Fibroblast of lung (primary cell): ENCODE results near the gene LPXN. TPM values are rescaled to one million over a fixed set of nuclear protein-coding genes. Genes with fewer than 3 reads are reported as not detected.

ENCODE experiments used
- DNase-seq, 2 donors: peaks; one replicate each; pipeline versions ENCODE4 v3.0.0 to v3.0.0-alpha.2; 2010; ENCODE audit warnings: low read depth in 2 of 2
- H2AFZ ChIP-seq: 2 replicates; pipeline ENCODE4 v1.5.1; 2012; ENCODE audit warnings: low read length, control low read depth, inconsistent platforms
- H3K27ac ChIP-seq: 2 replicates; pipeline ENCODE4 v1.5.1; 2011; ENCODE audit warnings: low read length, control low read depth; ENCODE audit not compliant: insufficient read depth
- H3K27me3 ChIP-seq: 2 replicates; pipeline ENCODE4 v1.5.1; 2011; ENCODE audit warnings: mild to moderate bottlenecking, low read length; ENCODE audit not compliant: control insufficient read depth, insufficient read depth
- H3K36me3 ChIP-seq: 2 replicates; pipeline ENCODE4 v1.5.1; 2011; ENCODE audit warnings: low read length; ENCODE audit not compliant: control insufficient read depth, insufficient read depth
- H3K4me1 ChIP-seq: 2 replicates; pipeline ENCODE4 v1.5.1; 2011; ENCODE audit warnings: low read length; ENCODE audit not compliant: control insufficient read depth, insufficient read depth; ENCODE audit errors: extremely low read depth
- H3K4me2 ChIP-seq: 2 replicates; pipeline ENCODE4 v1.5.1; 2011; ENCODE audit warnings: low read length, control low read depth; ENCODE audit not compliant: insufficient read depth; ENCODE audit errors: extremely low read depth
- H3K4me3 ChIP-seq, 4 experiments: fragments of 200-600 bp in 1 of 4; sonication (generic) in 1 of 4; replicated peaks in 1 of 4; 2 replicates each; pipeline ENCODE4 v1.5.1; 2011 to 2016; ENCODE audit warnings: low read length in 4 of 4, low read depth in 3 of 4, mild to moderate bottlenecking in 3 of 4, control low read depth in 2 of 4, inconsistent platforms in 1 of 4, mixed read lengths in 1 of 4; ENCODE audit not compliant: insufficient read depth in 1 of 4; ENCODE audit errors: control extremely low read depth in 1 of 4
- H3K79me2 ChIP-seq: 2 replicates; pipeline ENCODE4 v1.5.1; 2012; ENCODE audit warnings: mild to moderate bottlenecking, low read length, inconsistent platforms; ENCODE audit not compliant: control insufficient read depth, insufficient read depth
- H3K9ac ChIP-seq: 2 replicates; pipeline ENCODE4 v1.5.1; 2011; ENCODE audit warnings: mild to moderate bottlenecking, low read length, control low read depth; ENCODE audit not compliant: insufficient read depth
- H3K9me3 ChIP-seq: 2 replicates; pipeline ENCODE4 v1.5.1; 2012; ENCODE audit warnings: low read depth, low read length; ENCODE audit not compliant: control insufficient read depth, insufficient read depth
- H4K20me1 ChIP-seq: 2 replicates; pipeline ENCODE4 v1.5.1; 2011; ENCODE audit warnings: low read length; ENCODE audit not compliant: control insufficient read depth, insufficient read depth; ENCODE audit errors: extremely low read depth
- CTCF ChIP-seq, 2 donors: IDR thresholded peaks in 1 of 2; conservative IDR thresholded peaks in 1 of 2; 1 replicate in 1 of 2; 2 replicates in 1 of 2; pipeline ENCODE4 v1.5.1; 2011 to 2012; ENCODE audit warnings: low read length in 2 of 2, control low read depth in 1 of 2, inconsistent platforms in 1 of 2, low read depth in 1 of 2, mild to moderate bottlenecking in 1 of 2
- EZH2 ChIP-seq: IDR thresholded peaks from 2 replicates; pipeline ENCODE4 v1.5.1; 2012; ENCODE audit warnings: low read length, control low read depth, mild to moderate bottlenecking; ENCODE audit errors: missing control alignments
- polyA plus RNA-seq, 2 donors: library from polyadenylated mRNA; depleted of rRNA in 1 of 2; stranded (reverse) in 1 of 2; unstranded in 1 of 2; fragments of >200 nt; gene quantifications; 2 replicates each; pipeline ENCODE4 v1.2.1, GENCODE V29; 2011 to 2012; ENCODE audit warnings: missing spikeins in 1 of 2
- total RNA-seq: library from RNA; depleted of rRNA; stranded (reverse); fragments of >200 nt; gene quantifications from 2 replicates; pipeline ENCODE4 v1.2.1, GENCODE V29; 2014

The LPXN gene
- total and polyA plus RNA-seq, 2 donors (not counting 1 experiment from before 2014, with no cell fraction given): 8.6 to 9.2 TPM

DNA sequence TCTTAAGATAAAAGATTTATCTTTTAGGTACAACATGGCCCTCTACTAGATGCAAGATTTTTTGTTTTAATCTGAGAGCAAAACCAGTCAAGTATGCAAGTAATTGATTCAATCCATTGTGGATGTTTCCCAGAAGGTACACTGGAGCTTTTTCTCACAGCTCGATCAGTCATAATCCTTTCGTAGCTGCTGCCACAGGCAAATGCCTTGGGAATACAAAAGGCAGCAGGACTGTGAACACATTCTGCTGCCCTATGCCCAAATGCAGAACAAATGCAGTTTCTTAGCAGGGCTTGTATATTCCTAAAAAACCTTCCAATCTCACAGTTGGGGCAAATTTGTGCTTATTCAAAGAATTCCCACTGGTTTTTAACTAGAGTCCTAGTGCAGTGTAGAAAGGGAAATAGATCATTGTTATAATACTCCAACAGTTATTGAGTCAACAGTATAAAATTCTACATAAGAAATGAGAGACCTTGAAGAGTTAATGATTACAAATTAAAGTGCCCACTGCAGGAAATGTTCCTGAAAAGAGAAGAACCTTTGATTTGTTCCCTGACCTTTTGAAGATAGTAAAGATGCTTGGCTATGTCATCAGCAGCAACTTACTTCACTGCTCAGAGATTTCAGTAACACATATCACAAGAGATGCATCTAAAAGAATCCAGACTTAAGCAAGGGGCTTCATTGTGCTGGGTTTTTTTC lies 14.1 kb downstream of the LPXN start:
- no peak overlapping the region for H3K27ac ChIP-seq
- no peaks in the 10 kb centered on the region for H3K27me3 ChIP-seq
- H3K4me3 ChIP-seq: no peak overlapping the region
- H3K4me1 ChIP-seq: no peaks in the 10 kb centered on the region
- no peaks in the 10 kb centered on the region for H3K9me3 ChIP-seq
- no peak overlapping the region for H3K4me2 ChIP-seq
- H3K9ac ChIP-seq: no peak overlapping the region
- DNase-seq: no peak
- no peak for TF ChIP-seq EZH2
- TF ChIP-seq CTCF (conservative IDR thresholded peaks at IDR 0.05 in 1 of 2, IDR thresholded peaks at IDR 0.05 in 1 of 2; ENCODE audit: low read depth in 1 of 2, low read length in 2 of 2): no peak
- H3K79me2 ChIP-seq: no peaks in the 10 kb centered on the region
- H3K36me3 ChIP-seq: no peaks in the 10 kb centered on the region
- H4K20me1 ChIP-seq: no peaks in the 10 kb centered on the region
- no peak overlapping the region for H2AFZ ChIP-seq

- Histone ChIP-seq H3K27me3 (no peaks in the 10 kb centered on the region), H2AFZ (no peak overlapping the region), H3K4me3 (no peak overlapping the region), H3K4me1 (no peaks in the 10 kb centered on the region), H3K79me2 (no peaks in the 10 kb centered on the region), H3K27ac (no peak overlapping the region), H3K9me3 (no peaks in the 10 kb centered on the region), H4K20me1 (no peaks in the 10 kb centered on the region), H3K9ac (no peak overlapping the region), H3K4me2 (no peak overlapping the region), H3K36me3 (no peaks in the 10 kb centered on the region)
- no peak for TF ChIP-seq CTCF (conservative IDR thresholded peaks at IDR 0.05 in 1 of 2, IDR thresholded peaks at IDR 0.05 in 1 of 2; ENCODE audit: low read depth in 1 of 2, low read length in 2 of 2)
- no peak for TF ChIP-seq EZH2
- DNase-seq: no peak
These were observed 14.8 kb downstream of the LPXN start for GRCh38 chr11:58560842-58561241.

- Histone ChIP-seq H3K79me2 (no peaks in the 10 kb centered on the region), H3K9ac (no peak overlapping the region), H3K4me2 (no peak overlapping the region), H3K9me3 (no peaks in the 10 kb centered on the region), H3K4me3 (no peak overlapping the region), H3K27ac (no peak overlapping the region), H3K4me1 (no peaks in the 10 kb centered on the region), H2AFZ (no peak overlapping the region), H3K36me3 (peaks cover 4% of the 10 kb centered on the region), H3K27me3 (no peaks in the 10 kb centered on the region), H4K20me1 (no peaks in the 10 kb centered on the region)
- TF ChIP-seq CTCF (conservative IDR thresholded peaks at IDR 0.05 in 1 of 2, IDR thresholded peaks at IDR 0.05 in 1 of 2; ENCODE audit: low read depth in 1 of 2, low read length in 2 of 2) (no peak), EZH2 (no peak)
- no peak for DNase-seq
These were observed 26.0 kb downstream of the LPXN start for GRCh38 chr11:58549644-58550043.
